DOHH2 (cell line): ENCODE results near the gene USP10.

Experiments
- H3F3A ChIP-seq: fragments of 200-600 bp; sonication (generic), shearing (Covaris generic); 2 replicates; pipeline ENCODE4 v1.6.0; 2016; ENCODE audit warnings: antibody characterized with exemption, mild to moderate bottlenecking; ENCODE audit not compliant: control insufficient read depth, insufficient read depth
- H3K27ac ChIP-seq: fragments of 200-600 bp; sonication (generic); 2 replicates; pipeline ENCODE4 v1.5.1; 2014; ENCODE audit warnings: low read depth, mild to moderate bottlenecking, low read length, moderate library complexity
- H3K27me3 ChIP-seq: fragments of 200-600 bp; sonication (generic); 2 replicates; pipeline ENCODE4 v1.6.1; 2014; ENCODE audit warnings: mild to moderate bottlenecking, low read length, mixed read lengths; ENCODE audit not compliant: control insufficient read depth
- H3K36me3 ChIP-seq: fragments of 200-600 bp; sonication (generic); 2 replicates; pipeline ENCODE4 v1.6.1; 2014; ENCODE audit warnings: mild to moderate bottlenecking, low read length, moderate library complexity, mixed read lengths; ENCODE audit not compliant: control insufficient read depth
- H3K4me1 ChIP-seq: fragments of 200-600 bp; sonication (generic); 2 replicates; pipeline ENCODE4 v1.6.1; 2014; ENCODE audit warnings: mild to moderate bottlenecking, low read length, mixed read lengths; ENCODE audit not compliant: control insufficient read depth
- H3K4me2 ChIP-seq: fragments of 200-600 bp; sonication (generic); 2 replicates; pipeline ENCODE4 v1.6.0; 2014; ENCODE audit warnings: mild to moderate bottlenecking, low read length, moderate library complexity
- H3K4me3 ChIP-seq: fragments of 200-600 bp; sonication (generic); 2 replicates; pipeline ENCODE4 v1.5.1; 2014; ENCODE audit warnings: mild to moderate bottlenecking, low read length, mixed read lengths
- H3K79me2 ChIP-seq: fragments of 200-600 bp; sonication (generic); 2 replicates; pipeline ENCODE4 v1.6.1; 2014; ENCODE audit warnings: mild to moderate bottlenecking, low read length, mixed read lengths; ENCODE audit not compliant: control insufficient read depth
- H3K9me2 ChIP-seq: fragments of 200-600 bp; sonication (generic); replicated peaks from 2 replicates; pipeline ENCODE4 v1.6.1; 2014; ENCODE audit warnings: mild to moderate bottlenecking, low read length, mixed read lengths; ENCODE audit not compliant: control insufficient read depth
- H3K9me3 ChIP-seq: fragments of 200-600 bp; sonication (generic); 2 replicates; pipeline ENCODE4 v1.6.1; 2014; ENCODE audit warnings: antibody characterized with exemption, low read length, mixed read lengths; ENCODE audit not compliant: control insufficient read depth, insufficient read depth
- H4K20me1 ChIP-seq: fragments of 200-600 bp; sonication (generic); 2 replicates; pipeline ENCODE4 v1.6.0; 2014; ENCODE audit warnings: low read depth, mild to moderate bottlenecking, antibody characterized with exemption, low read length, moderate library complexity; ENCODE audit not compliant: control insufficient read depth, insufficient read depth
- CTCF ChIP-seq: fragments of 200-600 bp; sonication (generic); IDR thresholded peaks from one replicate; pipeline ENCODE4 v1.5.1; 2014; ENCODE audit warnings: antibody characterized with exemption, mild to moderate bottlenecking, low read depth, low read length; ENCODE audit not compliant: poor library complexity, severe bottlenecking
- EZH2phosphoT487 ChIP-seq: fragments of 200-600 bp; sonication (generic); IDR thresholded peaks from 2 replicates; pipeline ENCODE4 v1.6.1; 2017; ENCODE audit warnings: borderline replicate concordance, mild to moderate bottlenecking, antibody characterized with exemption, low read length, moderate library complexity, mixed read lengths

Gene USP10

GRCh38 chr16:84827897-84828296 lies 128.1 kb downstream of the USP10 start:
- Histone ChIP-seq H3K9me3 (no peaks in the 10 kb centered on the region), H3K4me1 (no peaks in the 10 kb centered on the region), H3K27ac (no peak overlapping the region), H3K4me3 (no peak overlapping the region), H3K4me2 (no peak overlapping the region), H3K27me3 (0 out of 2 replicates have a peak, but pooled peaks cover 3% of the 10 kb centered on the region), H4K20me1 (no peaks in the 10 kb centered on the region), H3K9me2 (no peaks in the 10 kb centered on the region), H3K79me2 (no peaks in the 10 kb centered on the region), H3F3A (no peaks in the 10 kb centered on the region), H3K36me3 (no peaks in the 10 kb centered on the region)
- no peak for TF ChIP-seq EZH2phosphoT487
- no peak for TF ChIP-seq CTCF

GRCh38 chr16:84828322-84828721 lies 128.5 kb downstream of the USP10 start:
- Histone ChIP-seq H3K27ac (no peak overlapping the region), H3K79me2 (no peaks in the 10 kb centered on the region), H3K4me1 (no peaks in the 10 kb centered on the region), H3K36me3 (no peaks in the 10 kb centered on the region), H3K4me2 (no peak overlapping the region), H4K20me1 (no peaks in the 10 kb centered on the region), H3K4me3 (no peak overlapping the region), H3K27me3 (0 out of 2 replicates have a peak, but pooled peaks cover under 1% of the 10 kb centered on the region), H3K9me2 (no peaks in the 10 kb centered on the region), H3F3A (no peaks in the 10 kb centered on the region), H3K9me3 (no peaks in the 10 kb centered on the region)
- no peak for TF ChIP-seq EZH2phosphoT487
- TF ChIP-seq CTCF: no peak
